GM23248 (cell line): ENCODE results near the gene ODC1.

Experiments used
- EZH2 ChIP-seq: fragments of 200-600 bp; sonication (generic); IDR thresholded peaks from 2 replicates; pipeline ENCODE4 v1.6.1; 2018; ENCODE audit warnings: antibody characterized with exemption, mild to moderate bottlenecking; ENCODE audit not compliant: insufficient read depth, poor library complexity, severe bottlenecking
- EZH2phosphoT487 ChIP-seq: fragments of 200-600 bp; sonication (generic); IDR thresholded peaks from 2 replicates; pipeline ENCODE4 v1.6.1; 2018; ENCODE audit warnings: antibody characterized with exemption, moderate library complexity, mild to moderate bottlenecking, low read depth; ENCODE audit not compliant: insufficient read depth

DNA sequence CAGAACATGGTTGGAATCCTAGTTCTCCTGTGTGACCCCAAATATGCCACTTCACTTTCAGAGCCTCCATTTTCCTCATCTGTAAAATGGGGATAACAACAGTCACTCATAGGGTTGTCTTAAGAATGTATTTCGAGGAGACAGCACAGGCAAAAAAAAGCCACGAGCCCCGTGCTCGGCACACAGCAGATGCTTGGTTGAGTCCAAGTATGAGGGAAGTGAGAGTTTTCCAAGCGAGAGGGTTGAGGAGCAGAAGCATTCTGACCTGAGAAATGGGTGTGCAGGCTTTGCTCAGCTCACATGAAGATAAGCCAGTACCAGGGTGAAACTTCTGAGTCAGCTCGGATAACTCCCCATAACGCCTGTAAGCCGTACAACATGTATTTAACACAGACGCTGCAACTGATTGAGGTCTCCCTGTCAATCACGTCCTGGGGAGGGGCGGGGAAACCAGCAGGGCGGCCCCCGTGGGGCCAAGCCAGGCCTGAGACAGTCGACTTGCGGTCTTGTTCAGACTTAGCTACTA is 23.0 kb upstream of the ODC1 start:
- TF ChIP-seq EZH2 (no peak), EZH2phosphoT487 (no peak)
